Ascending aorta (tissue), 2 donors: ENCODE results near the gene MRM2. TPM values are rescaled to one million over a fixed set of nuclear protein-coding genes. Genes with fewer than 3 reads are reported as not detected.

Experiments used
- DNase-seq, 2 donors: peaks; one replicate each; pipeline ENCODE4 v3.0.0-alpha.2; 2019; ENCODE audit warnings: low spot score in 2 of 2
- H3K27ac ChIP-seq, 2 donors: fragments of 200-600 bp; sonication (generic); one replicate each; pipeline ENCODE4 v1.5.1; 2016 to 2017; ENCODE audit warnings: mild to moderate bottlenecking in 1 of 2
- H3K27me3 ChIP-seq: fragments of 200-600 bp; sonication (generic); one replicate; pipeline ENCODE4 v1.5.1; 2017
- H3K36me3 ChIP-seq, 2 donors: fragments of 200-600 bp; sonication (generic); one replicate each; pipeline ENCODE4 v1.5.1; 2016
- H3K4me1 ChIP-seq, 2 donors: fragments of 200-600 bp; sonication (generic); one replicate each; pipeline ENCODE4 v1.5.1; 2016 to 2017; ENCODE audit warnings: mild to moderate bottlenecking in 1 of 2
- H3K4me3 ChIP-seq, 2 donors: fragments of 200-600 bp; sonication (generic); one replicate each; pipeline ENCODE4 v1.5.1; 2016 to 2017; ENCODE audit warnings: mild to moderate bottlenecking in 1 of 2
- H3K9me3 ChIP-seq, 2 donors: fragments of 200-600 bp; sonication (generic); one replicate each; pipeline ENCODE4 v1.5.1; 2016
- intact Hi-C: fragments of 100-400 bp; cut with DNase I; formaldehyde crosslinking; loops from one replicate; pipeline ENCODE4 v1.15.1; 2023
- total RNA-seq: library from RNA; depleted of rRNA; stranded (reverse); fragments of >200 nt; gene quantifications from one replicate; pipeline ENCODE4 v1.1.0, GENCODE V29; 2016
- TF ChIP-seq, protein P1 (sequence below), 3 experiments: fragments of 200-600 bp in 2 of 3; fragments of 450-650 bp in 1 of 3; sonication (generic) in 2 of 3; IDR thresholded peaks; one replicate each; pipeline ENCODE4 v1.5.1; 2016 to 2019; ENCODE audit warnings: antibody characterized with exemption in 3 of 3, mild to moderate bottlenecking in 1 of 3, moderate library complexity in 1 of 3

Gene MRM2
- total RNA-seq, 1 donor from 2014 or later = 6.7 TPM

- H3K27ac ChIP-seq = no peak overlapping the region
- H3K4me1 ChIP-seq = no peaks in the 10 kb centered on the region
- no peaks in the 10 kb centered on the region for H3K9me3 ChIP-seq
- H3K36me3 ChIP-seq = peaks cover 47 to 70% of the 10 kb centered on the region in 2 donors
- intact Hi-C loops = no loop called here
- no peaks in the 10 kb centered on the region for H3K27me3 ChIP-seq
- no peak overlapping the region for H3K4me3 ChIP-seq
- TF ChIP-seq, protein P1, sequence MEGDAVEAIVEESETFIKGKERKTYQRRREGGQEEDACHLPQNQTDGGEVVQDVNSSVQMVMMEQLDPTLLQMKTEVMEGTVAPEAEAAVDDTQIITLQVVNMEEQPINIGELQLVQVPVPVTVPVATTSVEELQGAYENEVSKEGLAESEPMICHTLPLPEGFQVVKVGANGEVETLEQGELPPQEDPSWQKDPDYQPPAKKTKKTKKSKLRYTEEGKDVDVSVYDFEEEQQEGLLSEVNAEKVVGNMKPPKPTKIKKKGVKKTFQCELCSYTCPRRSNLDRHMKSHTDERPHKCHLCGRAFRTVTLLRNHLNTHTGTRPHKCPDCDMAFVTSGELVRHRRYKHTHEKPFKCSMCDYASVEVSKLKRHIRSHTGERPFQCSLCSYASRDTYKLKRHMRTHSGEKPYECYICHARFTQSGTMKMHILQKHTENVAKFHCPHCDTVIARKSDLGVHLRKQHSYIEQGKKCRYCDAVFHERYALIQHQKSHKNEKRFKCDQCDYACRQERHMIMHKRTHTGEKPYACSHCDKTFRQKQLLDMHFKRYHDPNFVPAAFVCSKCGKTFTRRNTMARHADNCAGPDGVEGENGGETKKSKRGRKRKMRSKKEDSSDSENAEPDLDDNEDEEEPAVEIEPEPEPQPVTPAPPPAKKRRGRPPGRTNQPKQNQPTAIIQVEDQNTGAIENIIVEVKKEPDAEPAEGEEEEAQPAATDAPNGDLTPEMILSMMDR (IDR thresholded peaks at IDR 0.05) = no peak
- DNase-seq = no peak
Measured at GRCh38 chr7:2218444-2218785, 23.6 kb downstream of the MRM2 start.

GRCh38 chr7:2217716-2218443, 24.1 kb downstream of the MRM2 start:
- TF ChIP-seq, protein P1 (IDR thresholded peaks at IDR 0.05) = no peak
- H3K27ac ChIP-seq = no peak overlapping the region
- H3K36me3 ChIP-seq = peaks cover 47 to 70% of the 10 kb centered on the region in 2 donors
- no peaks in the 10 kb centered on the region for H3K4me1 ChIP-seq
- no peak for DNase-seq
- H3K4me3 ChIP-seq = no peak overlapping the region
- H3K9me3 ChIP-seq = no peaks in the 10 kb centered on the region
- no peaks in the 10 kb centered on the region for H3K27me3 ChIP-seq
- intact Hi-C loops = no loop called here

DNA sequence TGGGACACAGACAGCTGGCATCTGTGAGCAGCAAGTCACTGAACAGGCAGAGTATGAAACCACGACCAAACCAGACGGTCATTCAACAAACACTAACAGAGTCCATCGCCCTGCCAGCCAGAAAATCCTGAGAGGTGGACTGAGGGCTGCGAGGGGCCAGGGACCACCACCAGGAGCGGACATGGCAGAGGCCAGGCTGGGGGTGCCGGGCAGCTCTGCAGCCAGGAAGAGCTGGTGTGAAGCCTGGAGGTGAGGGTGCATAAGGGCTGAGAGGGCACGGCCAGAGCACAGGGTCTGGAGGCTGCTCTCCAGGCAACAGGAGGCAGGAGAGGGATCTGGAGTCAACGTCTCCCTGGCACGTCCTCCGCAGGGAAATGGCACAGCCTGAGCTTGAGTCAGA, 24.8 kb downstream of the MRM2 start:
- H3K4me1 ChIP-seq = no peaks in the 10 kb centered on the region
- H3K27ac ChIP-seq = no peak overlapping the region
- H3K4me3 ChIP-seq = no peak overlapping the region
- TF ChIP-seq, protein P1 (IDR thresholded peaks at IDR 0.05) = no peak
- H3K36me3 ChIP-seq = peaks cover 47 to 73% of the 10 kb centered on the region in 2 donors
- H3K27me3 ChIP-seq = no peaks in the 10 kb centered on the region
- intact Hi-C loops = no loop called here
- H3K9me3 ChIP-seq = no peaks in the 10 kb centered on the region
- DNase-seq = no peak

GRCh38 chr7:2215851-2216250, 26.2 kb downstream of the MRM2 start:
- Histone ChIP-seq H3K36me3 (peaks cover 51 to 83% of the 10 kb centered on the region in 2 donors), H3K27ac (no peak overlapping the region), H3K4me1 (no peaks in the 10 kb centered on the region), H3K4me3 (no peak overlapping the region), H3K27me3 (no peaks in the 10 kb centered on the region), H3K9me3 (no peaks in the 10 kb centered on the region)
- intact Hi-C loops = no loop called here
- TF ChIP-seq, protein P1 (IDR thresholded peaks at IDR 0.05) = no peak
- no peak for DNase-seq

DNA sequence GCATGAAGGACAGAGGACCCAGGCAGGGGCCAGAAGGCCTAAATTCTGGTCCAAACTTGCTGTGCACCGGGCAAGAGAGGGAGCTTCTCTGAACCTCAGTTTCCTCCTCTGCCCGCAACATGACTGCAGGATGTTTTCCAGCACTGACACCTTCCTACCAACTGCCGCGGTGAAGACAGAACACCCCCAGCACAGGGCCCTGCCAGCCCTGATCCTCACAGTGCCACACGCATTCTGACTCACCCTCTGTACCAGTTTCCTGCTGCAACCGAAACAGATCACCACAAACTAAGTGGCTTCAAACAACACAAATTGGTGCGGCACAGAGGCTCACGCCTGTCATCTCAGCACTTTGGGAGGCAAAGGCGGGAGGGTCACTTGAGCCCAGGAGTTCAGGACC, 27.4 kb downstream of the MRM2 start:
- H3K36me3 ChIP-seq = peaks cover 50 to 85% of the 10 kb centered on the region in 2 donors
- TF ChIP-seq, protein P1 (IDR thresholded peaks at IDR 0.05) = no peak
- no peaks in the 10 kb centered on the region for H3K9me3 ChIP-seq
- H3K4me1 ChIP-seq = no peaks in the 10 kb centered on the region
- no peaks in the 10 kb centered on the region for H3K27me3 ChIP-seq
- no peak for DNase-seq
- no peak overlapping the region for H3K27ac ChIP-seq
- no peak overlapping the region for H3K4me3 ChIP-seq
- intact Hi-C loops = no loop called here
